Caco-2 (cell line): Measurements from ENCODE around the gene ABL2. TPM values are rescaled to one million over a fixed set of nuclear protein-coding genes. Genes with fewer than 3 reads are reported as not detected.

ENCODE experiments used
- BruUV-seq: library from RNA; stranded (reverse); fragments of 400-500 nt; replicated peaks from 2 replicates; lab custom pipeline; 2021; lab: Mats Ljungman, UMichigan
- CTCF ChIA-PET: fragments of 300-600 bp; sonication (Branson Sonifier 250); formaldehyde crosslinking; loops from one replicate; lab custom pipeline; 2022; ENCODE audit warnings: antibody characterized with exemption; lab: Charles Lee
- POLR2A ChIA-PET: fragments of 300-600 bp; sonication (Branson Sonifier 250); formaldehyde crosslinking; loops from one replicate; lab custom pipeline; 2022; ENCODE audit warnings: antibody characterized with exemption; lab: Charles Lee
- DNase-seq, 2 experiments: peaks; one replicate each; pipeline versions ENCODE4 v3.0.0 to v3.0.0-alpha.2; 2020 to 2022
- H3K27me3 ChIP-seq: replicated peaks from 2 replicates; pipeline ENCODE4 v1.6.0; 2011; ENCODE audit warnings: low read length; ENCODE audit not compliant: control insufficient read depth, insufficient read depth
- H3K36me3 ChIP-seq: 2 replicates; pipeline ENCODE4 v1.5.1; 2011; ENCODE audit warnings: low read length; ENCODE audit not compliant: control insufficient read depth, insufficient read depth
- H3K4me1 ChIP-seq: fragments of 250-450 bp; sonication (Bioruptor Pico); 2 replicates; pipeline ENCODE4 v1.5.1; 2020; ENCODE audit warnings: mild to moderate bottlenecking
- H3K4me3 ChIP-seq: 2 replicates; pipeline ENCODE4 v1.5.1; 2011; ENCODE audit warnings: low read depth, mild to moderate bottlenecking, control low read depth, low read length
- H3K9me3 ChIP-seq: fragments of 250-450 bp; sonication (Bioruptor Pico); 2 replicates; pipeline ENCODE4 v1.5.1; 2020; ENCODE audit warnings: mild to moderate bottlenecking, moderate library complexity
- H3K27ac Mint-ChIP-seq: one replicate; pipeline ENCODE4 v1.8.0; 2022; ENCODE audit warnings: mixed read lengths; ENCODE audit not compliant: unreplicated experiment
- H3K27me3 Mint-ChIP-seq: one replicate; pipeline ENCODE4 v1.8.0; 2022; ENCODE audit warnings: mixed read lengths; ENCODE audit not compliant: insufficient read depth, unreplicated experiment
- H3K36me3 Mint-ChIP-seq: one replicate; pipeline ENCODE4 v1.8.0; 2022; ENCODE audit warnings: mild to moderate bottlenecking, mixed read lengths; ENCODE audit not compliant: insufficient read depth, unreplicated experiment
- H3K4me1 Mint-ChIP-seq: one replicate; pipeline ENCODE4 v1.8.0; 2022; ENCODE audit warnings: low read depth, mixed read lengths; ENCODE audit not compliant: unreplicated experiment
- H3K4me3 Mint-ChIP-seq: one replicate; pipeline ENCODE4 v1.8.0; 2022; ENCODE audit warnings: mild to moderate bottlenecking, moderate library complexity, mixed read lengths; ENCODE audit not compliant: unreplicated experiment
- H3K9me3 Mint-ChIP-seq: one replicate; pipeline ENCODE4 v1.8.0; 2022; ENCODE audit warnings: mixed read lengths; ENCODE audit not compliant: unreplicated experiment
- intact Hi-C: fragments of 100-400 bp; cut with micrococcal nuclease; formaldehyde crosslinking; loops from one replicate; pipeline ENCODE4 v1.10.0; 2022; ENCODE audit not compliant: unreplicated experiment
- total RNA-seq: library from RNA; stranded (reverse); gene quantifications from 2 replicates; pipeline ENCODE4 v1.2.3, GENCODE V29; 2022
- TF ChIP-seq, protein P1 (sequence below), 2 experiments: fragments of 200-600 bp in 1 of 2; IDR thresholded peaks; 1 replicate in 1 of 2; 2 replicates in 1 of 2; pipeline versions ENCODE4 v1.5.1 to v1.8.0; 2011 to 2022; ENCODE audit warnings: antibody characterized with exemption in 1 of 2, control low read depth in 1 of 2, inconsistent platforms in 1 of 2, low read depth in 1 of 2, low read length in 1 of 2, mild to moderate bottlenecking in 1 of 2, moderate library complexity in 1 of 2; ENCODE audit not compliant: insufficient read depth in 1 of 2, severe bottlenecking in 1 of 2, unreplicated experiment in 1 of 2

ABL2 gene
- total RNA-seq, 1 experiment from 2014 or later: 21.6 TPM

DNA sequence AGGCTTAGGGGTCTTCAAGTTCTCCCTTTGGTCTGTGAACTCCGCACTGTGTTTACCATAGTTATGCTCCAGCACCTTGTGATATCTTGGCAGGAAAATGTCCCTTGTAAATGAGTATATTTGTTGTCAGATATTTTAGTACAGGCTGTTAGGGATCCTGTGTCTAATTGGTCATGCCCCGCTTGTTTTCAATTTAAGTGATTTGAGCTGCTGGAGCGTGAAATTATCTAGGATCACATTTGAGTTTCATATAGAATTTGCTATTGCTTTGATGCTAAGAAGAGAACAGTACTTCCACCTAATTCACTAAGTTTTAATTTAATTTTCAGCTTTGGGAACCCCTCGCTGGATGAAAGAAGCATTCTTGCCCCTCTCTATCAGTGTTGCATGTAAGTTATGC is 163.0 kb downstream of the ABL2 start:
- CTCF ChIA-PET: no interaction called here
- Mint-ChIP-seq H3K4me1 (no peaks in the 10 kb centered on the region), H3K27me3 (no peaks in the 10 kb centered on the region), H3K9me3 (no peaks in the 10 kb centered on the region), H3K27ac (no peak overlapping the region), H3K36me3 (peaks cover 14% of the 10 kb centered on the region), H3K4me3 (no peak overlapping the region)
- Histone ChIP-seq H3K4me1 (no peaks in the 10 kb centered on the region), H3K36me3 (no peaks in the 10 kb centered on the region), H3K4me3 (no peak overlapping the region), H3K9me3 (no peaks in the 10 kb centered on the region), H3K27me3 (no peaks in the 10 kb centered on the region)
- POLR2A ChIA-PET: no interaction called here
- TF ChIP-seq, protein P1, sequence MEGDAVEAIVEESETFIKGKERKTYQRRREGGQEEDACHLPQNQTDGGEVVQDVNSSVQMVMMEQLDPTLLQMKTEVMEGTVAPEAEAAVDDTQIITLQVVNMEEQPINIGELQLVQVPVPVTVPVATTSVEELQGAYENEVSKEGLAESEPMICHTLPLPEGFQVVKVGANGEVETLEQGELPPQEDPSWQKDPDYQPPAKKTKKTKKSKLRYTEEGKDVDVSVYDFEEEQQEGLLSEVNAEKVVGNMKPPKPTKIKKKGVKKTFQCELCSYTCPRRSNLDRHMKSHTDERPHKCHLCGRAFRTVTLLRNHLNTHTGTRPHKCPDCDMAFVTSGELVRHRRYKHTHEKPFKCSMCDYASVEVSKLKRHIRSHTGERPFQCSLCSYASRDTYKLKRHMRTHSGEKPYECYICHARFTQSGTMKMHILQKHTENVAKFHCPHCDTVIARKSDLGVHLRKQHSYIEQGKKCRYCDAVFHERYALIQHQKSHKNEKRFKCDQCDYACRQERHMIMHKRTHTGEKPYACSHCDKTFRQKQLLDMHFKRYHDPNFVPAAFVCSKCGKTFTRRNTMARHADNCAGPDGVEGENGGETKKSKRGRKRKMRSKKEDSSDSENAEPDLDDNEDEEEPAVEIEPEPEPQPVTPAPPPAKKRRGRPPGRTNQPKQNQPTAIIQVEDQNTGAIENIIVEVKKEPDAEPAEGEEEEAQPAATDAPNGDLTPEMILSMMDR (IDR thresholded peaks at IDR 0.05; ENCODE audit: insufficient read depth in 1 of 2, low read depth in 1 of 2, low read length in 1 of 2, severe bottlenecking in 1 of 2, unreplicated experiment in 1 of 2): no peak
- BruUV-seq: no TSS peak
- DNase-seq: no peak
- intact Hi-C loops: no loop called here

DNA sequence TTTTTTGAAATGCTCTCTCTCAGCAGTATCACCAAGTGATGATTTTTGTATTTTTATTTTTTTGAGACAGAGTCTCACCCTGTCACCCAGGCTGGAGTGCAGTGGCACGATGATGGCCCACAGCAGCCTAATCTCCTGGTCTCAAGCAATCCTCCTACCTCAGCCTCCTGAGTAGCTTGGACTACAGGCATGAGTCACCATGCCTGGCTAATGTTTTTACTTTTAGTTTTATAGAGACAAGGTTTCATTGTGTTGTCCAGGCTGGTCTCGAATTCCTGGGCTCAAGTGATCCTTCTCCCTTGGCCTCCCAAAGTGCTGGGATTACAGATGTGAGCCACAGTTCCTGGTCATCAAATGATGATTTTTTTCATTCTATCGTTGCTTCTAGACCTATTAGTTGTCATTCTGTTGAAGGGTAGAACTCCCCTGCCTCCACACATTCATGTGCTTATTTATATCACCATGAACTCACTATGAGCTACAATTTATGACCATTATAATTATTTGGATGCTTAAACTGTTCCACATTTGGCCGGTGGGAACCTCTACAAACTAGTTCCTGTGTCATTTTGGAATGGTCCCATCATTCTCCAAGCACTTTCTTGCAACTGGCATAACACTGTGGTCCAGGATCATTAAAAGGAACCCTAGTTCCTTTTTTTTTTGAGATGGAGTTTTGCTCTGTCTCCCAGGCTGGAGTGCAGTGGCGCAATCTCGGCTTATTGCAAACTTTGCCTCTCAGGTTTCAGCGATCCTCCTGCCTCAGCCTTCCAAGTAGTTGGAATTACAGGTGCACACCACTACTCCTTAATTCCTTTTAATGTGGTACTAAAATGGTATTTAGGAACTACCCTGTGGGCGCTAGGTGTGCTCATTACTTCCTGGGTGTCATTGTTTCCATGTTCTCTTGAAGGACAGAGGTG is 167.9 kb downstream of the ABL2 start:
- H3K9me3 ChIP-seq: no peaks in the 10 kb centered on the region
- no peaks in the 10 kb centered on the region for H3K27me3 ChIP-seq
- no peak overlapping the region for H3K4me3 Mint-ChIP-seq
- H3K4me3 ChIP-seq: no peak overlapping the region
- H3K27me3 Mint-ChIP-seq: no peaks in the 10 kb centered on the region
- peaks cover 6% of the 10 kb centered on the region for H3K36me3 Mint-ChIP-seq
- DNase-seq: no peak
- intact Hi-C loops: no loop called here
- H3K9me3 Mint-ChIP-seq: no peaks in the 10 kb centered on the region
- no peak overlapping the region for H3K27ac Mint-ChIP-seq
- peaks cover 9% of the 10 kb centered on the region for H3K4me1 Mint-ChIP-seq
- ChIA-PET CTCF (no interaction called here), POLR2A (no interaction called here)
- H3K4me1 ChIP-seq: peaks cover 13% of the 10 kb centered on the region
- H3K36me3 ChIP-seq: no peaks in the 10 kb centered on the region
- BruUV-seq: no TSS peak
- TF ChIP-seq, protein P1 (IDR thresholded peaks at IDR 0.05; ENCODE audit: insufficient read depth in 1 of 2, low read depth in 1 of 2, low read length in 1 of 2, severe bottlenecking in 1 of 2, unreplicated experiment in 1 of 2): no peak

DNA sequence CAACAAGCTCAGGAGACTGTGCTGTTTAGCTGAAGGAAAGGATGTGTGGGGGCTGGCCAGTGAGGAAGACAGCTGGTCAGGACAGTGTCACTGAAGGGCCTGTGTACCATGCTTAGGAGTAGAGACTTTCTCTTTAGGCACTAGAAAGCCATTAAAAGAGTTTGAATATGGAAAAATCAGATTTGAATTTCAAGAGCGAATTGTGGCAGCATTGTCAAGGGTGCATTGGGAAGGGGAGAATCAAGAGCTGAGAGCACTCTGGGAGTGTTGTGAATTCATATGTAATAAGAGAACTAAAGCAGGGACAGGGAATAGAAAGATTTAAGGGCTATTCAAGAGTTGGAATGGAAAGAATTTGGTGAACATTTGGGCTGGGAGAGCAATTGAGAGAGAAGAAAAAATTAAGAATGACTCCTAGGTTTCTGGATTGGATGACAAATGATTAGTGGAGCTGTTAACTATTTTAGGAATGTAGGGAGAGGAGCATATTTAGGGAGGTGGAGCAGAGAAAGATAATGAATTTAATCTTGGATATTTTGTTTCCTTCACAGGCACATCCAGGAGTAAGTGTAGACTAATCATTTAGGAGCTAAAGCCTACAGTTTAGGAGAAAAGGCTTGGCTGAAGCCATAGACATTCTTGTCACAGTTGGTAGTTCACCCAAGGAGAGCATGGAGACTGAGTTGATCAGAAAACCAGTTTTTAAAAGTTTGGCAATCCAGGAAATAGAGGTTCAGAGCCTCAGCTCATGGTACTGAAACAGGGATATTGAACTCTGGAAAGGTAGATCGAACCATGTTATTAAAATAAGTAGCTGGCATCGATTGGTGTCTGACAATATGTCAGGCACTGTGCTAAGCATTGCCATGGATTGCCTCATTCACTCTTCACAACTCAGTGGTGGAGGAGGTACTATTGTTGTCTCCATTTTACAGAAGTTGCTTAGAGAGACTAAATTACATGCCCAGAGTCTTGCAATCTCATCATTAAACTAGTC is 170.7 kb downstream of the ABL2 start:
- Histone ChIP-seq H3K27me3 (no peaks in the 10 kb centered on the region), H3K4me1 (peaks cover 13% of the 10 kb centered on the region), H3K36me3 (no peaks in the 10 kb centered on the region), H3K9me3 (no peaks in the 10 kb centered on the region), H3K4me3 (no peak overlapping the region)
- Mint-ChIP-seq H3K4me3 (no peak overlapping the region), H3K36me3 (peaks cover 11% of the 10 kb centered on the region), H3K27me3 (no peaks in the 10 kb centered on the region), H3K27ac (peak overlapping the region; percentile 18), H3K4me1 (peaks cover 9% of the 10 kb centered on the region), H3K9me3 (no peaks in the 10 kb centered on the region)
- no TSS peak for BruUV-seq
- intact Hi-C loops: no loop called here
- TF ChIP-seq, protein P1 (IDR thresholded peaks at IDR 0.05; ENCODE audit: insufficient read depth in 1 of 2, low read depth in 1 of 2, low read length in 1 of 2, severe bottlenecking in 1 of 2, unreplicated experiment in 1 of 2): no peak
- DNase-seq: no peak
- CTCF ChIA-PET: no interaction called here
- POLR2A ChIA-PET: no interaction called here
